ENCODE data around the gene PRPF38A. TPM values are rescaled to one million over a fixed set of nuclear protein-coding genes. Genes with fewer than 3 reads are reported as not detected.

PRPF38A gene
- total RNA-seq, 1 experiment from 2014 or later, result 62.4 TPM

- H3K36me3 Mint-ChIP-seq, result peaks cover 36% of the 10 kb centered on the region
- H3K27me3 Mint-ChIP-seq (ENCODE audit: low read depth), result no peaks in the 10 kb centered on the region
- H3K4me3 Mint-ChIP-seq, result no peak overlapping the region
- H3K9me3 Mint-ChIP-seq, result 0 out of 2 replicates have a peak, but pooled peaks cover 3% of the 10 kb centered on the region
- DNase-seq (ENCODE audit: low spot score) (no peak), ATAC-seq (no peak)
- ChIA-PET CTCF (interaction anchor here (1.9 kb wide), 1 partner anchor 259 kb away, joined by 6 read pairs; no protein-coding TSS in a partner anchor), POLR2A (no interaction called here)
- H3K27ac Mint-ChIP-seq, result peak overlapping the region; percentile 3; the same call in 1 of the 2 replicates
- H3K4me1 Mint-ChIP-seq, result peaks cover 9% of the 10 kb centered on the region
- TF ChIP-seq IRF2 (CRISPR knock-in tag; IDR thresholded peaks at IDR 0.05; ENCODE audit: borderline replicate concordance, low read depth) (no peak), SMAD4 (CRISPR knock-in tag; IDR thresholded peaks at IDR 0.05) (no peak), CTCF (IDR thresholded peaks at IDR 0.05) (no peak), ZNF281 (CRISPR knock-in tag; IDR thresholded peaks at IDR 0.05) (no peak), KAT7 (CRISPR knock-in tag; IDR thresholded peaks at IDR 0.05; ENCODE audit: borderline replicate concordance) (no peak), STAT6 (CRISPR knock-in tag; conservative IDR thresholded peaks at IDR 0.05; ENCODE audit: low read depth) (no peak), ZNF121 (CRISPR knock-in tag; IDR thresholded peaks at IDR 0.05) (no peak), HMGXB4 (CRISPR knock-in tag; IDR thresholded peaks at IDR 0.05) (no peak)
Observed at GRCh38 chr1:52427152-52427551, 22.8 kb downstream of the PRPF38A start.

GRCh38 chr1:52432807-52433206 lies 28.4 kb downstream of the PRPF38A start:
- DNase-seq (ENCODE audit: low spot score) (no peak), ATAC-seq (no peak)
- Mint-ChIP-seq H3K36me3 (peaks cover 52% of the 10 kb centered on the region), H3K27me3 (ENCODE audit: low read depth) (no peaks in the 10 kb centered on the region), H3K27ac (no peak overlapping the region), H3K9me3 (0 out of 2 replicates have a peak, but pooled peaks cover 3% of the 10 kb centered on the region), H3K4me1 (peaks cover 11% of the 10 kb centered on the region), H3K4me3 (no peak overlapping the region)
- POLR2A ChIA-PET, result no interaction called here
- CTCF ChIA-PET, result no interaction called here
- TF ChIP-seq PREB (CRISPR knock-in tag; IDR thresholded peaks at IDR 0.05; ENCODE audit: borderline replicate concordance) (no peak), TP53 (CRISPR knock-in tag; IDR thresholded peaks at IDR 0.05) (no peak), NR2C2 (CRISPR knock-in tag; IDR thresholded peaks at IDR 0.05) (no peak), HMGXB4 (CRISPR knock-in tag; IDR thresholded peaks at IDR 0.05) (no peak), ATF3 (CRISPR knock-in tag; conservative IDR thresholded peaks at IDR 0.05) (no peak), KAT7 (CRISPR knock-in tag; IDR thresholded peaks at IDR 0.05; ENCODE audit: borderline replicate concordance) (no peak), ARID4B (CRISPR knock-in tag; IDR thresholded peaks at IDR 0.05; ENCODE audit: borderline replicate concordance) (no peak), RELA (CRISPR knock-in tag; IDR thresholded peaks at IDR 0.05; ENCODE audit: borderline replicate concordance) (no peak), CBFB (CRISPR knock-in tag; IDR thresholded peaks at IDR 0.05; ENCODE audit: low read depth) (no peak)
